Activated CD4-positive, alpha-beta T cell treated with anti-CD3 and anti-CD28 coated beads for 48 hours (primary cell): ENCODE measurements around the gene GM2A.
"Not testable (repeated sequence)": the region's sequence is repeated elsewhere in the genome, so short reads cannot be mapped to it uniquely, and the experiment has no call there.

Experiments
- DNase-seq: peaks from one replicate; pipeline ENCODE4 v3.0.0-alpha.2; 2020

GM2A gene

GRCh38 chr5:151295138-151295537, 42.2 kb downstream of the GM2A start:
- no peak for DNase-seq

- no peak for DNase-seq
Observed at GRCh38 chr5:151295791-151296477, 42.9 kb downstream of the GM2A start.

- DNase-seq, result no peak
Observed at GRCh38 chr5:151296478-151296830, 43.5 kb downstream of the GM2A start.

GRCh38 chr5:151296974-151297373, 44.0 kb downstream of the GM2A start:
- DNase-seq, result no peak

GRCh38 chr5:151298063-151298855, 45.3 kb downstream of the GM2A start:
- peak; percentile 19 for DNase-seq

- no peak for DNase-seq
Observed at GRCh38 chr5:151303666-151304065, 50.7 kb downstream of the GM2A start, which contains the start of gene SLC36A3. SLC36A3 (minus strand) TSS chr5:151303766; CDS start chr5:151303354, 412 bp downstream.

- DNase-seq, result not testable (repeated sequence)
Observed at GRCh38 chr5:151309266-151309665, 56.3 kb downstream of the GM2A start.

- DNase-seq, result not testable (repeated sequence)
Observed at GRCh38 chr5:151309821-151310220, 56.8 kb downstream of the GM2A start.

- no peak for DNase-seq
Observed at GRCh38 chr5:151310932-151311331, 57.9 kb downstream of the GM2A start.

GRCh38 chr5:151312756-151313324, 59.9 kb downstream of the GM2A start:
- no peak for DNase-seq

GRCh38 chr5:151313357-151313756, 60.4 kb downstream of the GM2A start:
- no peak for DNase-seq

- peak; percentile 74 for DNase-seq
Observed at GRCh38 chr5:151315998-151316597, 63.1 kb downstream of the GM2A start.

GRCh38 chr5:151317871-151318270, 64.9 kb downstream of the GM2A start:
- DNase-seq, result no peak

GRCh38 chr5:151318850-151319732, 66.1 kb downstream of the GM2A start:
- DNase-seq, result no peak
